Measurements from ENCODE around the gene CRIM1.
A peak's percentile ranks its signal among the peaks of the same experiment; 100 is the strongest.

Gene CRIM1

DNA sequence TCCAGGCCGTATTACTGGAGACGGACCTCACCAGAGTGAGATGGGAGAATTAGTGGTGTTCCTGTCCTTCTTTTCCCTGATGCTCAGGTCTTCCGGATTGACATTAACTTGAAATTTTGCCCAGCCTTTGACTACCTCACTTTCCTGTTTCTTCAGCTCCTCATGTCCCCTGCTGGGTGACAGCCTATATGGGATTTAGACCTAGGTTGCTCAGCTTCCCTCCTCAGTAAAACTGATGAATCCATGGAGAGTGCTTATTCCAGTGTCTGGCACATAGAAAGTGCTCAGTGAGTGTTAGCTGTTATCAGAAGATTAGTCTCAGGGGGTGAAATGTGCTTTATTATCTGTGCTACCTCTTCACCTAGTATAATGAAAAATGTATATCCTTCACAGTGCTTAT, 30.0 kb downstream of the CRIM1 start:
- DNase-seq (ENCODE audit: low spot score in 2 of 2) = no peak
- Histone ChIP-seq H3K9me3 (no peaks in the 10 kb centered on the region), H3K27me3 (ENCODE audit: low read depth) (no peaks in the 10 kb centered on the region), H3K4me3 (no peak overlapping the region), H3K36me3 (replicated peaks) (no peaks in the 10 kb centered on the region), H3K4me1 (peaks cover 15% of the 10 kb centered on the region)
- in situ Hi-C loops (cut with MboI; ENCODE audit: low sequenced_read_pairs) = no loop called here

DNA sequence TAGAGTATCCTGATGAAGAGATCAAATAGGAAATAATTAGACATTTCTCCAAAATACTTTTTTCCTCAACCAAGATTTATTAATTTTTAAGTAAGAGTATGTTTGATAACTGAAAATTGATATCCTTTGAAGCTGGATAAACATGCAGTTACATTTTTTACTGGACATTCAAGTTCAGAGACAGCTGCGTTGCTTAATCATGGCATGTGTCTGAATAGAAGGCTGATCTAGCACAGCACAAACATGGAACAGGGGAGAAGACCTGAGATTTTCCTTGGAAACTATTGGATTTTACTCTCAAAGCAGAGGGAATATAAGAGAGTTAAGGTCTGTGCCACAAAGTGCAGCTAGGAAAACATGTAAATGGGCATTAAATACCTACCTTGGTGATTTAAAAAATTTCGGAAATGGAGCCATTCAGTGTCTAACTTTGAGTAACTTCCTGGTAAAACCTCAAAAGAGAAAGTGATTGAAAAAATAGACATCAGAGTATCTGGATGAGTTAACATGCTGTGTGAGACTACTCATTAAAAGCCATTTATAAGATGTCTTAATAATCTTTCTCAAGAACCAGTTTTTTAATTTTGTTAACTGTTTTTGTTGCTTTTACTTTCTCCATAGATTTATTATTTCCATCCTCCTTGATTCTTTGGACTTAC, 31.8 kb downstream of the CRIM1 start:
- Histone ChIP-seq H3K36me3 (replicated peaks) (no peaks in the 10 kb centered on the region), H3K9me3 (no peaks in the 10 kb centered on the region), H3K27me3 (ENCODE audit: low read depth) (no peaks in the 10 kb centered on the region), H3K4me1 (peaks cover 15% of the 10 kb centered on the region), H3K4me3 (no peak overlapping the region)
- in situ Hi-C loops (cut with MboI; ENCODE audit: low sequenced_read_pairs) = no loop called here
- no peak for DNase-seq (ENCODE audit: low spot score in 2 of 2)

DNA sequence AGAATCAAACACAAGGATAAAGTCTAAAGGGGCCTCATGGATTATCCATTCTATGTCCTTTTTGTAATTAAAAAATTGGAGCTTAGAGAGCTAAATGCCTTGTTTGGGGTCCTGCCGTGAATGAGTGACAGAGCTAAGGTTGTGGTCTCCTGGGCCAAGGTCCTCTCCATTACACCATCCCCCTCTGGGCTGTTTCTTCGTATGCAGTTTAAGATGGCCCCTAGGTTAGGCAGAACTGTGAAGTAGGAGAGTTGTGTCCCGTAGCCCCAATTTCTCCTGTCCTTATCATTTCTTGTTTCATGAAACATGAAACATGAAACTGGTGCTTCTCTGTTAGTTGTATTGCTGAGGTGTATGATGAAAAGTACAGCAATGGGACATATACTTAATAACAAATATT, 32.9 kb downstream of the CRIM1 start:
- DNase-seq (ENCODE audit: low spot score in 2 of 2) = no peak
- H3K27me3 ChIP-seq (ENCODE audit: low read depth) = no peaks in the 10 kb centered on the region
- no peaks in the 10 kb centered on the region for H3K9me3 ChIP-seq
- in situ Hi-C loops (cut with MboI; ENCODE audit: low sequenced_read_pairs) = no loop called here
- H3K4me1 ChIP-seq = peaks cover 15% of the 10 kb centered on the region
- H3K4me3 ChIP-seq = no peak overlapping the region
- H3K36me3 ChIP-seq (replicated peaks) = no peaks in the 10 kb centered on the region

DNA sequence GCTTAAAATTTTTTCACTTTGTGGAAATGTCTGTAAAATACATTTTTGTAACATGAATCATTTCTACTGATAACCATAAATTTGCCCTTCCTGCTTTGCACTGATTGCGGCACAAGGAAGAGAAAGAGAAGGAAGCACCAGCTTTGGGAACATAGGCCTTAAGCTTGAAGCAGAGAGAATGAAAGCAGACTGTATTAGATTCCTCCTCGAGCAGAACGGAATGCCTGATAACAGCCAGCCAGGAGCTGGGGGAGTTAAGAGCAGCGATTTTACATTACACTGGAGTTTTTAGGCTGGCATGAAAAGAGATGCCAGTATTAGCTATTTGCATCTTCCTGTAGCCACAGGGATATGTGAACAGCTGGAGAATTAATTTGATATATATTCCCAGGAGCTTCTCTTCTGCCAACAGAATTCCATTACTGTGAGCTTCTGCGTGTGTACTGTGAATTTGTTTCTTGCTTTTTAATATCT, 33.5 kb downstream of the CRIM1 start:
- Histone ChIP-seq H3K36me3 (replicated peaks) (no peaks in the 10 kb centered on the region), H3K9me3 (no peaks in the 10 kb centered on the region), H3K27me3 (ENCODE audit: low read depth) (no peaks in the 10 kb centered on the region), H3K4me1 (peaks cover 10% of the 10 kb centered on the region), H3K4me3 (no peak overlapping the region)
- DNase-seq (ENCODE audit: low spot score in 2 of 2) = no peak
- in situ Hi-C loops (cut with MboI; ENCODE audit: low sequenced_read_pairs) = no loop called here

DNA sequence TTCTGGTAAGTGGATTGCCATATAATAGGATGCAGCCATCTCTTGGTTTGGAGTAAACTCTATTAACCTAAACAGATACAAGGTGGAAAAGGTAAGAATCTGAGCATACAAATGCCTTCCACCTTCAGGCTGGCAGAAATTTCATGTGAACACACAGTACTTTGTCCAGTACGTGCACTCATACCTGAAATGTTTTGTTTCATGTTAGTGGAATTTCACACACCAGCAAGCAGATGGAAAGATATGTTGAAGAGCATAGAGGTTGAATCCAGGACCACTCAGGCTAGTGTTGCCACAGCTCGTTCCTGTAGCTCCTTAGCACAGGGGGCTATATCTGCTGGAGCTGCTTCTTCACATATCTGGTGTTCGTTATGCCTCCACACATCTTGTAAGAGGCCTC, 34.0 kb downstream of the CRIM1 start:
- H3K4me3 ChIP-seq = no peak overlapping the region
- DNase-seq (ENCODE audit: low spot score in 2 of 2) = no peak
- no peaks in the 10 kb centered on the region for H3K36me3 ChIP-seq (replicated peaks)
- H3K4me1 ChIP-seq = peaks cover 6% of the 10 kb centered on the region
- in situ Hi-C loops (cut with MboI; ENCODE audit: low sequenced_read_pairs) = no loop called here
- no peaks in the 10 kb centered on the region for H3K27me3 ChIP-seq (ENCODE audit: low read depth)
- H3K9me3 ChIP-seq = no peaks in the 10 kb centered on the region

DNA sequence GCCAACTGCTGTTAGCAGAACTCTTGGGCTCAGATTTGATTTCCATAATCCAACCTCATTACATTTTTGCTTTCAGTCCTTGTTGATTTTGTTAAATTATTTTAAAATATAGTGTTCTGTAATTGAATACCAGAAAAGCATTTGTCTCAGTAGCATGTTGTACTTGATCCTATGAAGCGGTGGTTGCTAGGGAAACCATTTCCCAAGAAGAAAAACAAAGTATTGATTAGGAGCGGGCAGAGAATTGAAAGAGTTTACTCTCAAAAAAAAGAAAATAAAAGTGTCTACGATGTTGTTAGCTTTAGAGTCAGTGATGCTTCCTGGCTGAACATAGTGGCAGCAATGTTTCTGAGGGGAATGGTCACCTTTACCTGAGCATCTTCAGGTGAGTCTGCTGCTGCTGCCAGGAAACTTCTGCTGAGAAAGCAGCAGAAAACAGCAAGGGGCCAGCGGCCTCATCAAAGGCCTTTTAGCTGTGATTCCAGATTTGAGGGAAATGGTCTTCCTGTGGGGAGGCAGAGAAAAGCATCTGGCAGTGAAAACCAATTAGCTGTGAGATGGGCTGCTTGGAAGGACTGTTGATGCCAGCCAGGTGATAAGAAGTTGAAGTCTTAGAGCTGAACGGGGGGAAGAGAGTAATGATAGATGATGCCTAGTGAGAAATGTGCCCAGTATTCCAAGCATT, 37.1 kb downstream of the CRIM1 start:
- Histone ChIP-seq H3K36me3 (replicated peaks) (no peaks in the 10 kb centered on the region), H3K27me3 (ENCODE audit: low read depth) (no peaks in the 10 kb centered on the region), H3K9me3 (no peaks in the 10 kb centered on the region), H3K4me1 (peaks cover 3% of the 10 kb centered on the region), H3K4me3 (no peak overlapping the region)
- in situ Hi-C loops (cut with MboI; ENCODE audit: low sequenced_read_pairs) = no loop called here
- no peak for DNase-seq (ENCODE audit: low spot score in 2 of 2)

DNA sequence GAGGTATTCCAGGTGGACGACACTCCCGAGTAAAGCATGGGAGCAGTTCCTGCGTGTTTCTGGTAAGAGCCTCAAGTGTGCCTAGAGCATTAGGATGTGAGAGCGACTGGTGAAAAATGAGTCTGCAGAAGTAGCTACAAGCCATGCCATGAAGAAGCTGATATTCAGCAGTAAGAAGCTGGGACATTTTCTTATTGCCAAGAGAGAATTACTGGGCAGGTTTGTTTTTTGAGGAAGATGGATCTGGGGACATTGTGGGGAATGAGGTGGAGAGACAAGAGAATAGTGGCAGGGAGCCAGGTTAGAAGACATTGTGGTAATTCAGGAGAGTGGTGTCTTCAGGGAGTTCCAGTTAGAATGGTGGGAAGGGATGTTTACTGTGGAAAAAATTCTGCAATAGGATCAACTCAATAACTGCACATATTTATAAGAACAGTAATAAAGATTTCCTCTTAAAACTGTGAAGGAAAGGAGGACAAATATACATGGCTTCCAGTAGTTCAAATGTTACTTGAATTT, 38.2 kb downstream of the CRIM1 start:
- in situ Hi-C loops (cut with MboI; ENCODE audit: low sequenced_read_pairs) = no loop called here
- Histone ChIP-seq H3K36me3 (replicated peaks) (no peaks in the 10 kb centered on the region), H3K9me3 (no peaks in the 10 kb centered on the region), H3K4me3 (no peak overlapping the region), H3K4me1 (peaks cover 14% of the 10 kb centered on the region), H3K27me3 (ENCODE audit: low read depth) (no peaks in the 10 kb centered on the region)
- DNase-seq (ENCODE audit: low spot score in 2 of 2) = no peak

DNA sequence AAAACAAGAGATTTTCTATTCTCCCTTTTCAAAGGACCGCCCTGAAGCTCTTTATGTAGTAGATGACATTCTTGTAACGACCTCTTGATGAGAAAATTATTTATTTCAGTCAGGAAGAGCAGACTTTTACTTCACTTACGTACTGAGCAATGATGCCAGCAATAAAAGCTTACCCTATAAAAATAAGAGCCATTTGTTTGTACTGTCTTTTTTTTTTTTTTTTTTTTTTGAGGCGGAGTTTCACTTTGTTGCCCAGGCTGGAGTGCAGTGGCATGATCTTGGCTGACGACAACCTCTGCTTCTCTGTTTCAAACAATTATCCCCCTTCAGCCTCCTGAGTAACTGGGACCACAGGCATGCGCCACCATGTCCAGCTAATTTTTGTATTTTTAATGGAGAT, 39.2 kb downstream of the CRIM1 start:
- Histone ChIP-seq H3K4me1 (peaks cover 19% of the 10 kb centered on the region), H3K9me3 (no peaks in the 10 kb centered on the region), H3K27me3 (ENCODE audit: low read depth) (no peaks in the 10 kb centered on the region), H3K4me3 (no peak overlapping the region), H3K36me3 (replicated peaks) (no peaks in the 10 kb centered on the region)
- in situ Hi-C loops (cut with MboI; ENCODE audit: low sequenced_read_pairs) = no loop called here
- DNase-seq (ENCODE audit: low spot score in 2 of 2) = no peak

DNA sequence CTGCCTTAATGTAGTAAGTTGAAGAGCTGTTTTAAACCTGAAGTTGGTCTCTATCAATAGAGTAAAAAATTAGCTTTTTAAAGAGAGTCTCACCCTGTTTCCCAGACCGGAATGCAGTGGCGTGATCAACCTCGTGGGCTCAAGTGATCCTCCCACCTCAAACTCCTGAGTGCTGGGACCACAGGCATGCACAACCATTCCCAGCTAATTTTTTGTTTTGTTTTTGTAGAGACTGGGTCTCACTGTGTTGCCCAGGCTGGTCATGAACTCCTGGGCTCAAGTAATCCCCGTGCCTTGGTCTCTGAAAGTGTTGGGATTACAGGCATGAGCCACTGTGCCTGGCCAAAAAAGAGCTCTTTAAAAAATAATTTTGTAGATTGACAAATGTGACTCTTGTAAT, 40.3 kb downstream of the CRIM1 start:
- DNase-seq (ENCODE audit: low spot score in 2 of 2) = no peak
- Histone ChIP-seq H3K4me1 (peaks cover 19% of the 10 kb centered on the region), H3K27me3 (ENCODE audit: low read depth) (no peaks in the 10 kb centered on the region), H3K9me3 (no peaks in the 10 kb centered on the region), H3K36me3 (replicated peaks) (no peaks in the 10 kb centered on the region), H3K4me3 (no peak overlapping the region)
- in situ Hi-C loops (cut with MboI; ENCODE audit: low sequenced_read_pairs) = no loop called here

DNA sequence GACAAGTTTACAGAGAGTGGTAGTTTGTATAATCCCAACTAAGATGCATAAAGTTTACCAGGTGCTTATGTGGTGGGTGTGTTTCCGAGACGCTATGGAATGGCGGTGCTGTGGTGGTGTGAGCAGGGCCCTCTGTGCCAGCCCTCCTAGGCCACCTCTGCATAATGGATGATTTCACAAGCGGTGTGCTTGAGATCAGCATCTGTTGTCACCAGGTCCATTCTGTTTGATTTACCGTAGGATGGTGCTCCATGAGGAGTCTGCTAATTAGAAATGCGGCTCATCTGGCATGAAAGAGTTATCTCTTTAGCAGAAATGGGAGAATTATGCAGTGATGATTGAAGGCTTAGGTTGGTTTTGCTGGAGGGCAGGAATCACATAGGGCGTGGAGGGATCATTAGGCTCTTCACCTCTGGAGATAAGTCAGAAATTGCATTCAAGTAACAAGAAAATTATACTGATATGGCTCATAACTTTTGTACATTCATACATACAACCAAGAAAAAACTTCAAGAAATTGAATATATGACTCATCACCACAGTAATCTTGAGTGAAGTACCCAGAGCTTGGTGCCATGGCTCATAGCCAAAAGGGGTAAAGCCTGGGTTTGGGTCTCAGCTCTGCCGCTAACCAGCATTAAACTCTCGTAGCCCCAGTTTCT, 41.4 kb downstream of the CRIM1 start:
- no peak for DNase-seq (ENCODE audit: low spot score in 2 of 2)
- in situ Hi-C loops (cut with MboI; ENCODE audit: low sequenced_read_pairs) = no loop called here
- H3K36me3 ChIP-seq (replicated peaks) = no peaks in the 10 kb centered on the region
- no peak overlapping the region for H3K4me3 ChIP-seq
- H3K4me1 ChIP-seq = peaks cover 19% of the 10 kb centered on the region
- no peaks in the 10 kb centered on the region for H3K9me3 ChIP-seq
- no peaks in the 10 kb centered on the region for H3K27me3 ChIP-seq (ENCODE audit: low read depth)

DNA sequence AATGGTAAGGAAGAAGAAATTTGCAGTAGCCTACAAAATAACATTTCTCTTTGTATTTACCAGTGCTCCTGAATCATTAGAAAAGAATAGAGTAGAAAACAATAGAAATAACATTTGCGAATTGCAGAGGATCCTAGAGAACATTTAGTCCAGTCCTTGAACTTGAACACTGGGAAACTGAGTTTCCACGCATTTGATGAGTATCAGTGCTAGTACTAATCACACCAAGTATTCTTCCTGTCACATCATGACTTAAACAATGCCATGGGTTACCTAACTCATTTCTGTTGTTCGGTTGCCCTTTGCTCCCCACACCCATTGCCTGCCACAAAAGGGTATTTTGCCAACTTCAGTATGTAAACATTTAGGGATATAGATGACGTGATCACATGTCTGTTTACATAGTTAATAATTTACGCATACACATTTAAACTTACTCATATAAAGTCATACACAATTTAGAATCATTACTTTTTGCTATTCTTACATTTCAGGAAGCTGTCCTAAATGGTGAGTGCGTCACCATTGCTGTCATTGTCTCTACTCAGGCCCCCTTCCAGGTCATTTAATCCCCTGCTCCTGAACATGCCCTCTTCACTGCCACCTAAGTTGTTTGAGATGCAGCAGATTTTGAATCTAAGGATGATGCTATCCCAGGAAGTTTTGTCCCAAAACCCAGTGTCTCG, 42.3 kb downstream of the CRIM1 start:
- H3K4me1 ChIP-seq = peaks cover 19% of the 10 kb centered on the region
- no peaks in the 10 kb centered on the region for H3K9me3 ChIP-seq
- in situ Hi-C loops (cut with MboI; ENCODE audit: low sequenced_read_pairs) = no loop called here
- H3K4me3 ChIP-seq = no peak overlapping the region
- H3K36me3 ChIP-seq (replicated peaks) = no peaks in the 10 kb centered on the region
- H3K27me3 ChIP-seq (ENCODE audit: low read depth) = no peaks in the 10 kb centered on the region
- no peak for DNase-seq (ENCODE audit: low spot score in 2 of 2)

DNA sequence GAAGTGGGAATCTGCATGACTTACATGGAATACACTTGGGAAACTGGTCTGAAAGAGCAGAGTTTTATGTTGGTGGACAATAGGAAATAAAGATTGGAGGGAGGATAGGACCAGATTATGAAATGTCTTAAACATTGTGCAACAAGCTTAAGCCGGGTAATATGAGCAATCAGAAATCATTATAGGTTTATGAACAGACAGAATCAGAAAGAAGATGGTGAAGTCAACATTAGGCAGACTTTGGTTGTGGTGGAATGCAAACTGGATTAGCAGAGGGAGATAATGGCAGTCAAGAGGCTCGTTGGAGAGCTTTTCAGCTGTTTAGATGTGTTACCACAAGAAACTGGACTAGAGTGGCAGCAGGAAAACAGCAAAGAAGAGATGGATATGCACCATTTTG, 43.5 kb downstream of the CRIM1 start:
- H3K4me1 ChIP-seq = peaks cover 19% of the 10 kb centered on the region
- no peaks in the 10 kb centered on the region for H3K36me3 ChIP-seq (replicated peaks)
- in situ Hi-C loops (cut with MboI; ENCODE audit: low sequenced_read_pairs) = no loop called here

DNA sequence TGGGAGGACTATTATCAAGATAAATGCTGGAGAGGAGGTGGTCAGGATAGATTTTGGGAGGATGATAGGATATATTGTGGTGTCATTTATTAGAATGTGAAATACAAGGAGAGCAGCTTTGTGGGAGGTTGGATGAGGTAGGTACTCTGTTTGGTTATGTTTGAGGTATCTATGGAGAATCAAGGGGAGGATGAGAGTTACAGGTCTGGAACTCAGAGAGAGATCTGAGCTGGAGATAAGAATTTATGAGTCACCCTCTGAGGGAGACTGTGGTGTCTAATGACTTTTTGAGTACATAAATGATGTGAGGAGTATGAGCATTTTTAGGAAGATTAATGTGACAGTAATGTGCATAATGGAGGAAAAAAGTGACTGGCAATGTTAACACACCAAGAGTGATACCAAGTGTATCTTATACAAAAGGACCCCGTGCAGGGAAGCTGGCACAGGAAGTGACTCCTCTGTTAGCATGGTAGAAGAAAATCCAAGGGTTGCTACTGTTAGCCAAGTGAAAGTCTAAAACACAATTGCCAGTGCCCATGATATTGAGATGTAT, 48.2 kb downstream of the CRIM1 start:
- DNase-seq (ENCODE audit: low spot score in 2 of 2) = no peak
- Histone ChIP-seq H3K9me3 (no peaks in the 10 kb centered on the region), H3K4me3 (no peak overlapping the region), H3K27me3 (ENCODE audit: low read depth) (no peaks in the 10 kb centered on the region), H3K4me1 (peaks cover 6% of the 10 kb centered on the region), H3K36me3 (replicated peaks) (no peaks in the 10 kb centered on the region)
- in situ Hi-C loops (cut with MboI; ENCODE audit: low sequenced_read_pairs) = no loop called here

More for the DNA sequence above, 43.5 kb downstream of the CRIM1 start:
- no peaks in the 10 kb centered on the region for H3K9me3 ChIP-seq
- no peaks in the 10 kb centered on the region for H3K27me3 ChIP-seq (ENCODE audit: low read depth)
- no peak overlapping the region for H3K4me3 ChIP-seq
- DNase-seq (ENCODE audit: low spot score in 2 of 2) = peak in 1 of 2 experiments; percentile 17
